ENCODE data around the gene ZNF839. TPM values are rescaled to one million over a fixed set of nuclear protein-coding genes. Genes with fewer than 3 reads are reported as not detected.
A peak's percentile ranks its signal among the peaks of the same experiment; 100 is the strongest.
"Not testable (repeated sequence)": the region's sequence is repeated elsewhere in the genome, so short reads cannot be mapped to it uniquely, and the experiment has no call there.

The ZNF839 gene
- polyA plus RNA-seq, 4 donors = 7.8 to 21.7 (median 14.3) TPM

- 92 to 96% (median 93%) methylated on average over 24 to 33 of the region's 33 CpGs for whole genome bisulfite sequencing, 3 donors
- FAIRE-seq (no peak), DNase-seq (no peak)
- peaks cover 0 to 11% (median 0%) of the 10 kb centered on the region in 3 donors for H3K36me3 ChIP-seq (ENCODE audit: control insufficient read depth in 3 of 3, insufficient read depth in 2 of 3, low read depth in 1 of 3, low read length in 3 of 3)
- H3K4me1 ChIP-seq (ENCODE audit: control insufficient read depth in 3 of 3, insufficient read depth in 2 of 3, low read depth in 1 of 3, low read length in 2 of 3) = peaks cover 0 to 6% (median 0%) of the 10 kb centered on the region in 3 donors
- H3K9me3 ChIP-seq (ENCODE audit: control insufficient read depth in 2 of 2, insufficient read depth in 1 of 2, low read depth in 1 of 2, low read length in 1 of 2) = peaks cover 0 to 3% of the 10 kb centered on the region in 2 donors
- no peak overlapping the region for H3K4me3 ChIP-seq (ENCODE audit: low read depth in 1 of 3, low read length in 3 of 3)
- no peak overlapping the region for H3K27ac ChIP-seq (ENCODE audit: low read depth in 1 of 3, low read length in 2 of 3)
- no peaks in the 10 kb centered on the region for H3K27me3 ChIP-seq (ENCODE audit: control insufficient read depth in 3 of 3, insufficient read depth in 3 of 3, low read length in 3 of 3)
Measured at GRCh38 chr14:102297436-102298170, 21.9 kb upstream of the ZNF839 start.

- H3K4me1 ChIP-seq (ENCODE audit: control insufficient read depth in 3 of 3, insufficient read depth in 2 of 3, low read depth in 1 of 3, low read length in 2 of 3); DNase-seq; FAIRE-seq; H3K27me3 ChIP-seq (ENCODE audit: control insufficient read depth in 3 of 3, insufficient read depth in 3 of 3, low read length in 3 of 3); H3K27ac ChIP-seq (ENCODE audit: low read depth in 1 of 3, low read length in 2 of 3); H3K9me3 ChIP-seq (ENCODE audit: control insufficient read depth in 2 of 2, insufficient read depth in 1 of 2, low read depth in 1 of 2, low read length in 1 of 2); H3K4me3 ChIP-seq (ENCODE audit: low read depth in 1 of 3, low read length in 3 of 3): not testable (repeated sequence)
- H3K36me3 ChIP-seq (ENCODE audit: control insufficient read depth in 3 of 3, insufficient read depth in 2 of 3, low read depth in 1 of 3, low read length in 3 of 3) = peaks cover 0 to 11% (median 0%) of the 10 kb centered on the region in 3 donors
- WGBS, 3 donors = 80 to 84% (median 84%) methylated on average over 11 to 12 of the region's 12 CpGs
Measured at GRCh38 chr14:102298303-102299070, 21.1 kb upstream of the ZNF839 start.

GRCh38 chr14:102303664-102304063, 15.9 kb upstream of the ZNF839 start:
- H3K4me1 ChIP-seq (ENCODE audit: control insufficient read depth in 3 of 3, insufficient read depth in 2 of 3, low read depth in 1 of 3, low read length in 2 of 3) = peaks cover 0 to 2% (median 0%) of the 10 kb centered on the region in 3 donors
- FAIRE-seq = no peak
- H3K36me3 ChIP-seq (ENCODE audit: control insufficient read depth in 3 of 3, insufficient read depth in 2 of 3, low read depth in 1 of 3, low read length in 3 of 3) = peaks cover 0 to 4% (median 0%) of the 10 kb centered on the region in 3 donors
- no peaks in the 10 kb centered on the region for H3K9me3 ChIP-seq (ENCODE audit: control insufficient read depth in 2 of 2, insufficient read depth in 1 of 2, low read depth in 1 of 2, low read length in 1 of 2)
- H3K4me3 ChIP-seq (ENCODE audit: low read depth in 1 of 3, low read length in 3 of 3) = no peak overlapping the region
- H3K27ac ChIP-seq (ENCODE audit: low read depth in 1 of 3, low read length in 2 of 3) = no peak overlapping the region
- WGBS, 3 donors = 95 to 99% (median 96%) methylated on average over 3 of the region's 3 CpGs
- no peaks in the 10 kb centered on the region for H3K27me3 ChIP-seq (ENCODE audit: control insufficient read depth in 3 of 3, insufficient read depth in 3 of 3, low read length in 3 of 3)
- no peak for DNase-seq

- H3K27ac ChIP-seq (ENCODE audit: low read depth in 1 of 3, low read length in 2 of 3) = peak within 1 kb of the TSS in 2 of 3 donors; percentile 53 to 85
- FAIRE-seq (no peak), DNase-seq (peak; percentile 99 to 100)
- H3K9me3 ChIP-seq (ENCODE audit: control insufficient read depth in 2 of 2, insufficient read depth in 1 of 2, low read depth in 1 of 2, low read length in 1 of 2) = no peaks in the 10 kb centered on the region
- H3K36me3 ChIP-seq (ENCODE audit: control insufficient read depth in 3 of 3, insufficient read depth in 2 of 3, low read depth in 1 of 3, low read length in 3 of 3) = no peaks in the 10 kb centered on the region
- 0 to 1% (median 1%) methylated on average over 52 to 53 of the region's 53 CpGs for WGBS, 3 donors
- H3K4me3 ChIP-seq (ENCODE audit: low read depth in 1 of 3, low read length in 3 of 3) = peak within 1 kb of the TSS; percentile 66 to 88 (median 75)
- no peaks in the 10 kb centered on the region for H3K27me3 ChIP-seq (ENCODE audit: control insufficient read depth in 3 of 3, insufficient read depth in 3 of 3, low read length in 3 of 3)
- H3K4me1 ChIP-seq (ENCODE audit: control insufficient read depth in 3 of 3, insufficient read depth in 2 of 3, low read depth in 1 of 3, low read length in 2 of 3) = peaks cover 0 to 2% (median 0%) of the 10 kb centered on the region in 3 donors
Measured at GRCh38 chr14:102304611-102305506, 14.7 kb upstream of the ZNF839 start, which contains the start of gene MOK. Gene MOK, minus strand, starts transcription at chr14:102305164. Its CDS starts 196 bp downstream, at chr14:102304968.

GRCh38 chr14:102314242-102315011, 5.1 kb upstream of the ZNF839 start:
- H3K4me3 ChIP-seq (ENCODE audit: low read depth in 1 of 3, low read length in 3 of 3) = peak overlapping the region; percentile 31 to 61 (median 39)
- no peak overlapping the region for H3K27ac ChIP-seq (ENCODE audit: low read depth in 1 of 3, low read length in 2 of 3)
- H3K36me3 ChIP-seq (ENCODE audit: control insufficient read depth in 3 of 3, insufficient read depth in 2 of 3, low read depth in 1 of 3, low read length in 3 of 3) = no peaks in the 10 kb centered on the region
- H3K9me3 ChIP-seq (ENCODE audit: control insufficient read depth in 2 of 2, insufficient read depth in 1 of 2, low read depth in 1 of 2, low read length in 1 of 2) = no peaks in the 10 kb centered on the region
- 7 to 8% (median 7%) methylated on average over 52 of the region's 52 CpGs for WGBS, 3 donors
- no peaks in the 10 kb centered on the region for H3K27me3 ChIP-seq (ENCODE audit: control insufficient read depth in 3 of 3, insufficient read depth in 3 of 3, low read length in 3 of 3)
- peaks cover 0 to 25% (median 5%) of the 10 kb centered on the region in 3 donors for H3K4me1 ChIP-seq (ENCODE audit: control insufficient read depth in 3 of 3, insufficient read depth in 2 of 3, low read depth in 1 of 3, low read length in 2 of 3)
- no peak for FAIRE-seq
- DNase-seq = peak; percentile 81 to 90

GRCh38 chr14:102315121-102315520, 4.4 kb upstream of the ZNF839 start:
- peaks cover under 1 to 26% (median 5%) of the 10 kb centered on the region in 3 donors for H3K4me1 ChIP-seq (ENCODE audit: control insufficient read depth in 3 of 3, insufficient read depth in 2 of 3, low read depth in 1 of 3, low read length in 2 of 3)
- 91 to 93% (median 91%) methylated on average over 6 of the region's 6 CpGs for WGBS, 3 donors
- no peak overlapping the region for H3K4me3 ChIP-seq (ENCODE audit: low read depth in 1 of 3, low read length in 3 of 3)
- no peaks in the 10 kb centered on the region for H3K27me3 ChIP-seq (ENCODE audit: control insufficient read depth in 3 of 3, insufficient read depth in 3 of 3, low read length in 3 of 3)
- DNase-seq (no peak), FAIRE-seq (no peak)
- H3K9me3 ChIP-seq (ENCODE audit: control insufficient read depth in 2 of 2, insufficient read depth in 1 of 2, low read depth in 1 of 2, low read length in 1 of 2) = no peaks in the 10 kb centered on the region
- no peaks in the 10 kb centered on the region for H3K36me3 ChIP-seq (ENCODE audit: control insufficient read depth in 3 of 3, insufficient read depth in 2 of 3, low read depth in 1 of 3, low read length in 3 of 3)
- no peak overlapping the region for H3K27ac ChIP-seq (ENCODE audit: low read depth in 1 of 3, low read length in 2 of 3)

- peak overlapping the region; percentile 14 to 74 (median 36) for H3K4me3 ChIP-seq (ENCODE audit: low read depth in 1 of 3, low read length in 3 of 3)
- no peaks in the 10 kb centered on the region for H3K9me3 ChIP-seq (ENCODE audit: control insufficient read depth in 2 of 2, insufficient read depth in 1 of 2, low read depth in 1 of 2, low read length in 1 of 2)
- 2 to 4% (median 3%) methylated on average over 10 of the region's 10 CpGs for WGBS, 3 donors
- no peaks in the 10 kb centered on the region for H3K27me3 ChIP-seq (ENCODE audit: control insufficient read depth in 3 of 3, insufficient read depth in 3 of 3, low read length in 3 of 3)
- peaks cover 2 to 38% (median 5%) of the 10 kb centered on the region in 3 donors for H3K4me1 ChIP-seq (ENCODE audit: control insufficient read depth in 3 of 3, insufficient read depth in 2 of 3, low read depth in 1 of 3, low read length in 2 of 3)
- no peak for DNase-seq
- no peaks in the 10 kb centered on the region for H3K36me3 ChIP-seq (ENCODE audit: control insufficient read depth in 3 of 3, insufficient read depth in 2 of 3, low read depth in 1 of 3, low read length in 3 of 3)
- H3K27ac ChIP-seq (ENCODE audit: low read depth in 1 of 3, low read length in 2 of 3) = peak overlapping the region; percentile 22 to 97 (median 25)
- no peak for FAIRE-seq
Measured at GRCh38 chr14:102316338-102316742, 3.2 kb upstream of the ZNF839 start.
